A549 (cell line): ENCODE results near the gene EXOC4. TPM values are rescaled to one million over a fixed set of nuclear protein-coding genes. Genes with fewer than 3 reads are reported as not detected.

Source experiments
- ATAC-seq, 2 experiments: fragments of 200-7000 bp in 1 of 2; fragments of >200 bp in 1 of 2; cut with Nextera tagmentation in 1 of 2; cut with Tn5 transposase in 1 of 2; 3 replicates each; pipeline versions ENCODE4 v1.8.0 to v1.9.1; 2018 to 2020; ENCODE audit warnings: mild to moderate bottlenecking in 1 of 2, moderate library complexity in 1 of 2
- CTCF ChIA-PET: fragments of 300-600 bp; sonication (Branson Sonifier 250); formaldehyde crosslinking; extraction: SDS; loops from one replicate; lab custom pipeline; 2021; ENCODE audit warnings: antibody characterized with exemption, inconsistent platforms; lab: Yijun Ruan, JAX
- POLR2A ChIA-PET: fragments of 350-600 bp; formaldehyde crosslinking; extraction: SDS; loops from one replicate; lab custom pipeline; 2021; ENCODE audit warnings: antibody characterized with exemption, inconsistent platforms; lab: Yijun Ruan, JAX
- DNase-seq, 2 experiments: peaks; one replicate each; pipeline versions ENCODE4 v3.0.0 to v3.0.0-alpha.2; 2011 to 2016; ENCODE audit warnings: low read depth in 1 of 2, low spot score in 1 of 2
- FAIRE-seq: peaks from 2 replicates; lab custom pipeline; 2011; peaks lifted over from hg19 to GRCh38; lab: Jason Lieb, UNC
- H3K27ac ChIP-seq, 2 experiments: fragments of >200 bp; sonication (Bioruptor Twin); formaldehyde crosslinking; 3 replicates each; pipeline ENCODE4 v1.5.1; 2016 to 2017
- H3K4me1 ChIP-seq: fragments of >200 bp; sonication (Bioruptor Twin); formaldehyde crosslinking; 3 replicates; pipeline ENCODE4 v1.6.1; 2016
- H3K4me2 ChIP-seq: fragments of >200 bp; sonication (Bioruptor Twin); formaldehyde crosslinking; 3 replicates; pipeline ENCODE4 v1.6.1; 2016
- H3K4me3 ChIP-seq: fragments of >200 bp; sonication (Bioruptor Twin); formaldehyde crosslinking; 3 replicates; pipeline ENCODE4 v1.5.1; 2016
- H3K9me3 ChIP-seq: fragments of >200 bp; sonication (Bioruptor Twin); formaldehyde crosslinking; 3 replicates; pipeline ENCODE4 v1.6.1; 2016
- CBX8 ChIP-seq: fragments of 200-600 bp; sonication (generic); IDR thresholded peaks from 2 replicates; pipeline ENCODE4 v1.6.1; 2016
- CEBPB ChIP-seq, 2 experiments: fragments of >200 bp in 1 of 2; sonication (Bioruptor Twin) in 1 of 2; formaldehyde crosslinking in 1 of 2; IDR thresholded peaks; 2 replicates each; pipeline ENCODE4 v1.6.1; 2012 to 2016
- CHD4 ChIP-seq: fragments of 200-600 bp; sonication (generic); IDR thresholded peaks from 2 replicates; pipeline ENCODE4 v1.6.1; 2016; ENCODE audit warnings: antibody characterized with exemption, mild to moderate bottlenecking, borderline replicate concordance
- E2F6 ChIP-seq: IDR thresholded peaks from 2 replicates; pipeline ENCODE4 v1.6.1; 2012; ENCODE audit warnings: low read depth, borderline replicate concordance
- EHMT2 ChIP-seq: fragments of 200-600 bp; sonication (generic); IDR thresholded peaks from 2 replicates; pipeline ENCODE4 v1.6.1; 2016; ENCODE audit warnings: antibody characterized with exemption, low read depth, mild to moderate bottlenecking, moderate library complexity
- EP300 ChIP-seq, 2 experiments: fragments of >200 bp; sonication (Bioruptor Twin); formaldehyde crosslinking; IDR thresholded peaks; 2 replicates in 1 of 2; 3 replicates in 1 of 2; pipeline ENCODE4 v1.6.1; 2016 to 2017
- HMGXB4 ChIP-seq: fragments of 250-450 bp; sonication (Bioruptor Pico); IDR thresholded peaks from 2 replicates; pipeline ENCODE4 v1.5.0; 2021; ENCODE audit warnings: mild to moderate bottlenecking, moderate library complexity, borderline replicate concordance
- JUNB ChIP-seq: fragments of >200 bp; sonication (Bioruptor Twin); formaldehyde crosslinking; IDR thresholded peaks from 2 replicates; pipeline ENCODE4 v1.6.1; 2016
- KDM1A ChIP-seq: fragments of 200-600 bp; sonication (generic); IDR thresholded peaks from 2 replicates; pipeline ENCODE4 v1.6.1; 2016; ENCODE audit warnings: low read depth, mild to moderate bottlenecking
- KDM5A ChIP-seq: fragments of 200-600 bp; sonication (generic); IDR thresholded peaks from 2 replicates; pipeline ENCODE4 v1.6.1; 2016; ENCODE audit warnings: antibody characterized with exemption, mild to moderate bottlenecking
- MAFK ChIP-seq: fragments of 450-650 bp; IDR thresholded peaks from 2 replicates; pipeline ENCODE4 v1.6.1; 2014; ENCODE audit not compliant: partially characterized antibody
- MYC ChIP-seq: IDR thresholded peaks from 2 replicates; pipeline ENCODE4 v1.6.1; 2012; ENCODE audit warnings: mild to moderate bottlenecking, inconsistent platforms, low read length, improper control_type of control experiment, borderline replicate concordance
- NFE2L2 ChIP-seq: fragments of 150-350 bp; conservative IDR thresholded peaks from 2 replicates; pipeline ENCODE4 v1.6.1; 2014; ENCODE audit warnings: low read length
- NR3C1 ChIP-seq: fragments of >200 bp; sonication (Bioruptor Twin); formaldehyde crosslinking; IDR thresholded peaks from 3 replicates; pipeline ENCODE4 v1.6.1; 2017
- PHF8 ChIP-seq: fragments of 200-600 bp; sonication (generic); IDR thresholded peaks from 2 replicates; pipeline ENCODE4 v1.6.1; 2016; ENCODE audit warnings: low read depth, mild to moderate bottlenecking, antibody characterized with exemption, moderate library complexity, borderline replicate concordance
- RAD21 ChIP-seq, 2 experiments: fragments of >200 bp in 1 of 2; sonication (Bioruptor Twin) in 1 of 2; formaldehyde crosslinking in 1 of 2; IDR thresholded peaks in 1 of 2; conservative IDR thresholded peaks in 1 of 2; 2 replicates in 1 of 2; 3 replicates in 1 of 2; pipeline ENCODE4 v1.6.1; 2012 to 2018; ENCODE audit warnings: inconsistent platforms in 1 of 2
- RARB ChIP-seq: fragments of 250-450 bp; sonication (Bioruptor Pico); IDR thresholded peaks from 2 replicates; pipeline ENCODE4 v1.8.0; 2021; ENCODE audit warnings: mild to moderate bottlenecking, moderate library complexity
- RNF2 ChIP-seq: fragments of 200-600 bp; sonication (generic); IDR thresholded peaks from 2 replicates; pipeline ENCODE4 v1.6.1; 2016; ENCODE audit warnings: low read depth, mild to moderate bottlenecking, antibody characterized with exemption, moderate library complexity, borderline replicate concordance
- SMC3 ChIP-seq: fragments of >200 bp; sonication (Bioruptor Twin); formaldehyde crosslinking; IDR thresholded peaks from 3 replicates; pipeline ENCODE4 v1.6.1; 2018; ENCODE audit warnings: inconsistent platforms
- TP53 ChIP-seq: fragments of 250-450 bp; sonication (Bioruptor Pico); IDR thresholded peaks from 2 replicates; pipeline ENCODE4 v1.5.0; 2021; ENCODE audit warnings: mild to moderate bottlenecking, moderate library complexity
- ZNF302 ChIP-seq: fragments of 250-450 bp; sonication (Bioruptor Pico); IDR thresholded peaks from 2 replicates; pipeline ENCODE4 v1.9.0; 2021; ENCODE audit warnings: inconsistent platforms, mild to moderate bottlenecking, moderate library complexity
- ZSCAN20 ChIP-seq: fragments of 250-450 bp; sonication (Bioruptor Pico); IDR thresholded peaks from 2 replicates; pipeline ENCODE4 v1.8.0; 2022; ENCODE audit warnings: mild to moderate bottlenecking, moderate library complexity
- WGBS: methylation state at CpG from one replicate; pipeline ENCODE4 v1.1.6; 2017; ENCODE audit errors: missing lambda C conversion rate; 5-methylcytosine and 5-hydroxymethylcytosine counted together
- polyA plus RNA-seq, 4 experiments: library from polyadenylated mRNA; depleted of rRNA in 3 of 4; stranded (reverse); fragments of >200 nt; fragmentation: RNase III in 1 of 4; extraction: RNeasy Plus Mini Kit Qiagen cat#74134 plus additional on column Dnase treatment in 1 of 4; gene quantifications; 2 replicates in 3 of 4; 3 replicates in 1 of 4; pipeline ENCODE4 v1.2.3, GENCODE V29; 2011 to 2017
- TF ChIP-seq, protein P1 (sequence below): fragments of >200 bp; sonication (Bioruptor Twin); formaldehyde crosslinking; IDR thresholded peaks from 3 replicates; pipeline ENCODE4 v1.5.1; 2016
- TF ChIP-seq, protein P2 (sequence below): fragments of 450-650 bp; IDR thresholded peaks from 2 replicates; pipeline ENCODE4 v1.6.1; 2014; ENCODE audit warnings: antibody characterized with exemption

Gene EXOC4
- polyA plus RNA-seq, 2 of the 4 experiments (the other 2 are of a cell fraction) = 33.4 to 73.1 TPM

- ChIA-PET CTCF (interaction anchor here (1.0 to 1.3 kb wide), 2 partner anchors 52 to 241 kb away, joined by 3 read pairs; no protein-coding TSS in a partner anchor), POLR2A (no interaction called here)
- WGBS = 93% methylated on average over 5 of the region's 5 CpGs
- FAIRE-seq (no peak), DNase-seq (no peak), ATAC-seq (no peak)
- H3K27ac ChIP-seq = no peak overlapping the region
- no peak overlapping the region for H3K4me2 ChIP-seq
- H3K4me1 ChIP-seq = 0 out of 3 replicates have a peak, but pooled peaks cover 2% of the 10 kb centered on the region
- H3K4me3 ChIP-seq = no peak overlapping the region
- no peak for TF ChIP-seq NR3C1
- TF ChIP-seq CHD4 = no peak
- no peak for TF ChIP-seq KDM5A
- no peak for TF ChIP-seq EP300 (IDR thresholded peaks at IDR 0.05)
- no peak for TF ChIP-seq JUNB
- TF ChIP-seq HMGXB4 (CRISPR knock-in tag) = no peak
- TF ChIP-seq PHF8 = no peak
- TF ChIP-seq TP53 = no peak
- TF ChIP-seq MYC = no peak
- no peak for TF ChIP-seq RAD21 (conservative IDR thresholded peaks at IDR 0.05 in 1 of 2, IDR thresholded peaks at IDR 0.05 in 1 of 2)
- no peak for TF ChIP-seq EHMT2
- no peak for TF ChIP-seq CBX8
- TF ChIP-seq, all 56 proteins: peak for 0
- H3K9me3 ChIP-seq = no peaks in the 10 kb centered on the region
These were observed 248.9 kb downstream of the EXOC4 start for GRCh38 chr7:133501771-133502170.

DNA sequence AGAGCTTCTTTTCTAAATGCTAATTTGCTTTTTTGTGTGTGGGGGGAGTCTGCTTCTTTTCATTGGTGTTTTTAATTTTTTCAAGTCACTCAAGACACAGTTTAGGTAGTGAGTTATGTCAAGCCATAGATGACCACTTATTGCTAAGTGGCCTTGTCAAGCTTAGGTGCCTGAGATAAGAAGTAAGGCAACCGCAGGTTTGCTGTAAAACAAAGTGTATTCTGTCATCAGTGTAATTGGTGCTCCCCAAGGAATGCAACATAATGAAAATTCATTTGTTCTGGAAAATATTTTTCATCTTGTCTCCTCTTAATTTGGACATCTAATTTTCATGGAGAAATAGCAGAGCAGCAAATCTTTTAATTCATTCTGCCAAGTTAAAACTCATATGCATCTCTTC is 249.6 kb downstream of the EXOC4 start:
- H3K27ac ChIP-seq = no peak overlapping the region
- WGBS = 89% methylated on average over 1 of the region's 1 CpG
- ChIA-PET CTCF (interaction anchor here (1.3 kb wide), 1 partner anchor 51 kb away, joined by 3 read pairs; no protein-coding TSS in a partner anchor), POLR2A (no interaction called here)
- no peak for FAIRE-seq
- no peak for DNase-seq
- no peak overlapping the region for H3K4me3 ChIP-seq
- H3K4me2 ChIP-seq = no peak overlapping the region
- no peak for ATAC-seq
- H3K9me3 ChIP-seq = no peaks in the 10 kb centered on the region
- no peak for TF ChIP-seq CEBPB (IDR thresholded peaks at IDR 0.05)
- TF ChIP-seq KDM1A = no peak
- TF ChIP-seq ZSCAN20 = no peak
- no peak for TF ChIP-seq CBX8
- TF ChIP-seq MAFK = no peak
- no peak for TF ChIP-seq HMGXB4 (CRISPR knock-in tag)
- TF ChIP-seq MYC = no peak
- TF ChIP-seq SMC3 = no peak
- TF ChIP-seq PHF8 = no peak
- TF ChIP-seq, protein P1, sequence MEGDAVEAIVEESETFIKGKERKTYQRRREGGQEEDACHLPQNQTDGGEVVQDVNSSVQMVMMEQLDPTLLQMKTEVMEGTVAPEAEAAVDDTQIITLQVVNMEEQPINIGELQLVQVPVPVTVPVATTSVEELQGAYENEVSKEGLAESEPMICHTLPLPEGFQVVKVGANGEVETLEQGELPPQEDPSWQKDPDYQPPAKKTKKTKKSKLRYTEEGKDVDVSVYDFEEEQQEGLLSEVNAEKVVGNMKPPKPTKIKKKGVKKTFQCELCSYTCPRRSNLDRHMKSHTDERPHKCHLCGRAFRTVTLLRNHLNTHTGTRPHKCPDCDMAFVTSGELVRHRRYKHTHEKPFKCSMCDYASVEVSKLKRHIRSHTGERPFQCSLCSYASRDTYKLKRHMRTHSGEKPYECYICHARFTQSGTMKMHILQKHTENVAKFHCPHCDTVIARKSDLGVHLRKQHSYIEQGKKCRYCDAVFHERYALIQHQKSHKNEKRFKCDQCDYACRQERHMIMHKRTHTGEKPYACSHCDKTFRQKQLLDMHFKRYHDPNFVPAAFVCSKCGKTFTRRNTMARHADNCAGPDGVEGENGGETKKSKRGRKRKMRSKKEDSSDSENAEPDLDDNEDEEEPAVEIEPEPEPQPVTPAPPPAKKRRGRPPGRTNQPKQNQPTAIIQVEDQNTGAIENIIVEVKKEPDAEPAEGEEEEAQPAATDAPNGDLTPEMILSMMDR = no peak
- TF ChIP-seq, protein P2, sequence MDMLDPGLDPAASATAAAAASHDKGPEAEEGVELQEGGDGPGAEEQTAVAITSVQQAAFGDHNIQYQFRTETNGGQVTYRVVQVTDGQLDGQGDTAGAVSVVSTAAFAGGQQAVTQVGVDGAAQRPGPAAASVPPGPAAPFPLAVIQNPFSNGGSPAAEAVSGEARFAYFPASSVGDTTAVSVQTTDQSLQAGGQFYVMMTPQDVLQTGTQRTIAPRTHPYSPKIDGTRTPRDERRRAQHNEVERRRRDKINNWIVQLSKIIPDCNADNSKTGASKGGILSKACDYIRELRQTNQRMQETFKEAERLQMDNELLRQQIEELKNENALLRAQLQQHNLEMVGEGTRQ = no peak
- no peak for TF ChIP-seq NFE2L2
- TF ChIP-seq ZNF302 (CRISPR knock-in tag) = no peak
- no peak for TF ChIP-seq RNF2
- TF ChIP-seq RARB = no peak
- no peak for TF ChIP-seq E2F6
- TF ChIP-seq, all 56 proteins: peak for 0
- H3K4me1 ChIP-seq = 0 out of 3 replicates have a peak, but pooled peaks cover 2% of the 10 kb centered on the region
